GM21737 (cell line): ENCODE results near the gene BCL3.

Experiments
- ATAC-seq: cut with Tn5 transposase; IDR thresholded peaks from one replicate; pipeline ENCODE4 v1.9.1; 2021; ENCODE audit warnings: mild to moderate bottlenecking, moderate library complexity; ENCODE audit not compliant: unreplicated experiment

Gene BCL3

DNA sequence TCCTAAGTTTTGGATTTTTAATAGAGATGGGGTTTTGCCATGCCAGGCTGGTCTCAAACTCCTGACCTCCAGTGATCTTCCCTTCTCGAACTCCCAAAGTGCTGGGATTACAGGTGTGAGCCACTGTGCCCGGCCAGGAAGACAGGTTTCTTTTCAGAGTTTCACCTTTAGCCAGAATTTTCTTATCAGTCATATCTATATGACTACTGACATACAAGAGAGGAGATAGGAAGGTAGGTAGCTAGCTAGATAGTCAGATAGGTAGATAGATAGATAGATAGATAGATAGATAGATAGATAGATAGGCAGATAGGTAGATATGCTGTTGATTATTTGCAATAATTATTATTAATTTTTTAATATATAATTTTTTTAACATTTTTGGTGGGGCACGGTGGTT, 36.8 kb downstream of the BCL3 start:
- no peak for ATAC-seq

DNA sequence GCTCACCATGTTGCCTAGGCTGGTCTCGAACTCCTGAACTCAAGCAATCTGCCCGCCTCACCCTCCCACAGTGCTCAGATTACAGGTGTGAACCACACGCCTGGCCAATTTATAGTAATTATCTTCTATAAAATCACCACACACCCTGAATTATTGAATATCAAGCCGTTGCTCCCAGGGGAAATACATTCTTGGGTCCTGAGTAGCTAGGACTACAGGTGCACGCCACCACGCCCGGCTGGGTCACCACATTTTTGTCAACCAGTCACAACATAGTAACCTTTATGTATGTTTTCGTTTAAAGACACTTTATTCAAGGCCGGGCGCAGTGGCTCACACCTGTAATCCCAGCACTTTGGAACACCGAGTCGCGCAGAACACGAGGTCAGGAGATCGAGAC, 37.5 kb downstream of the BCL3 start:
- no peak for ATAC-seq

DNA sequence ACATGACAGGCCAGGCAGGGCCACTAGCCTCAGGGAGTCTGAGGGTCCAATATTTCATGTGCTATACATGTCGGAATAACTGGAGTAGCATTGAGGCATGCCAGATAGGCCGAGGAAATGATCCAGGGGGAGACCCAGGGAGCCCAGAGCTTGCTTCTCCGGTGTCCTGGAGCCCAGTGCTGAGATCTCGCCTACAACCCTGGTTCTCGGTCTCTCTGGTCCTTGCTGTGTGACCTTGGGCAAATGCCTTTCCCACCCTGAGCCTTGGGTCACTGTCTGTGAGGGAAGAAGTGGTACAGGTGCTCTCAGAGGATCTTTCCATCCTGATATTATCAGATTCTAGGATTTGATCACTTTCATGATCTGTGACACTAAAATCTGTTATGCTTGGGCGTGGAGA, 40.5 kb downstream of the BCL3 start:
- no peak for ATAC-seq

DNA sequence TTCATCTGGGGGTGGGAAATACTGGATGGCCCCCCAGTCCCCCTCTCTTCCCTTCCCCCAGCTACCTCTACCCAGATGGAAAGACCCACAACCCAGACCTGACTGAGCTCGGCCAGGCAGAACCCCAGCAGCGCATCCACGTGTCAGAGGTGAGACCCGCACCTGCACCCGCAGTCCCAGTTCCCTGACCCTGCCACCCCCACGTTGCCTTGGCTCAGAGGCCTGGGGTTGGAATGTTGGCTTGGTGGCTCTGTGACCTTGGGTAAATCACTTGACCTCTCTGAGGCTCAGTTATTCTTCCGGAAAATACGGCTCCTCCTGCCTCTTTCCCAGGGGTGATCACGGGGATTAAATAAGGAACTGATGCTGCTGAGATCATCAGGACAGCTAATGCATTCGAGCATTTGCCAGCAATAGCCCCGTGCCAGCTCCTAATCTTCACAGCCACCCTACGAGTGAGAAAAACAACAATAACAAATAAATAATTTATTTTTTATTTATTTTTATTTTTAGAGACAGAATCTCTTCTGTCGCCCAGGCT, 41.5 kb downstream of the BCL3 start:
- ATAC-seq = no peak

DNA sequence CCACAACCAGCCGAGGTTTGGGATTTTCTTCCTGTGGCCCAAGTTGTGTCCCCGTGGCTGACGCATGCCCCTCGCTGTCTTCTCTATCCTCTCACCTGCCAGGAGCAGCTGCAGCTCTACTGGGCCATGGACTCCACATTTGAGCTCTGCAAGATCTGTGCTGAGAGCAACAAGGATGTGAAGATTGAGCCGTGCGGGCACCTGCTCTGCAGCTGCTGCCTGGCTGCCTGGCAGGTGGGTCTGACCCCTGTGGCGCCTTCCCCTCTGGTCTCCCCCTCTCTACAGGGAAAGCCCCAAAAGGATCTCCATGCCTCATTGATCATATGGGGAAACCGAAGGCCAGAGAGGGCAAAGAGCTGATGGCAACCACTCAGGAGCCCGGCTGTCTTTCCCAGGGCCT, 43.8 kb downstream of the BCL3 start:
- ATAC-seq = no peak

DNA sequence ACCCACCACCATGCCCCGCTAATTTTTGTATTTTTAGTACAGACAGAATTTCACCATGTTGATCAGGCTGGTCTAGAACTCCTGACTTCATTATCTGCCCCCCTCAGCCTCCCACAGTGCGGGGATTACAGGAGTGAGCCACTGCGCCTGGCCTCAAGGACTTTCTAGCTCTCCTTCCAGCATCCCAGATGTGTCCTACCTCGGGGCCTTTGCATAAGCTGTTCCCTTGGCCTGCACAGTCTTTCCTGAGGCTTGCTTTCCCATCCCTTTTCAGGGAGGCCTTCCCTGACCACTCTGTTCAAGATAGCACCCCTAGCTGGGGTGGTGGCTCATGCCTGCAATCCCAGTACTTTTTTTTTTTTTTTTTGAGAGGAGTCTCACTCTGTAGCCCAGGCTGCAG, 46.1 kb downstream of the BCL3 start:
- no peak for ATAC-seq

DNA sequence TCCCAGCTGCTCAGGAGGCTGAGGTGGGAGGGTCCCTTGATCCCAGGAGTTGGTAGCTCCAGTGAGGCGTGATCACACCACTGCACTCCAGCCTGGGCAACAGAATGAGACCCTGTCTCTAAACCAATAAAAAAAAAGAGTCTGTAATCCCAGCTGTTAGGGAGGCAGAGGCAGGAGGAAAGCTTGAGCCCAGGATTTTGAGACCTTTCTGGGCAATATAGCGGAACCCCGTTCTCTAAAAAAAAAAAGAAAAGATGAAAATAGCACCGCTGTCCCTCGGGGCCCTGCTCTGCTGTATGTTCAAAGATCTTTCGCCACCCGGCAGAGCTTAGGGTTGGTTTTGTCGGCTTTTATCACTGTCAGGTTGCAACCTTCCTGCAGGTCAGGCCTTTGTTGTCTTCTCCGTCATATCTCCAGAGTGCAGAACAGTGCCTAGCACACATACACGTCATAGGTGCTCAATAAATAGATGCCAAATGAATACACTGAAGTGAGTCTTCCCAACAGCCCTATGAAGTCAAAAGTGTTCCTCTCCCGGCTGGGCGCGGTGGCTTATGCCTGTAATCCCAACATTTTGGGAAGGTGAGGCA, 47.0 kb downstream of the BCL3 start:
- no peak for ATAC-seq

DNA sequence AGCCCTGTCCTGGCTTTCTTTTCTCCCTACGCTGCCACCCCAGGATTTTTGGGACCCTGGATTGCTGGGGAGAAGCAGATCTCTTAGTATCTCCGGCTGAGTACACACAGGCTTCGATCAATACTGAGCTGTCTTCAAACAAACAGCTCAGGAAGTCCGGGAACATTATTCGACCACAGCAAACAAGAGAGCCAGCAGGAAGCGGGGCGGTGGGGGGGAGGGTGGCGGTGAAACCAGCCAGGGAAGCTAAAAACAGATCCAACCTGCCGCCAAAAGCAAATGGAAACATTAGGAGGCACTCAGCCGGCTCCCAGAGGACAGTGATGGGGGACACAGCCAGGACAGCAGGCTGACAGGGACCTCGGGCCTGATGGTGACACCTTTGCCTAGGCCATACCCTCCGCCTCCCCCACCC, 48.2 kb downstream of the BCL3 start:
- no peak for ATAC-seq

DNA sequence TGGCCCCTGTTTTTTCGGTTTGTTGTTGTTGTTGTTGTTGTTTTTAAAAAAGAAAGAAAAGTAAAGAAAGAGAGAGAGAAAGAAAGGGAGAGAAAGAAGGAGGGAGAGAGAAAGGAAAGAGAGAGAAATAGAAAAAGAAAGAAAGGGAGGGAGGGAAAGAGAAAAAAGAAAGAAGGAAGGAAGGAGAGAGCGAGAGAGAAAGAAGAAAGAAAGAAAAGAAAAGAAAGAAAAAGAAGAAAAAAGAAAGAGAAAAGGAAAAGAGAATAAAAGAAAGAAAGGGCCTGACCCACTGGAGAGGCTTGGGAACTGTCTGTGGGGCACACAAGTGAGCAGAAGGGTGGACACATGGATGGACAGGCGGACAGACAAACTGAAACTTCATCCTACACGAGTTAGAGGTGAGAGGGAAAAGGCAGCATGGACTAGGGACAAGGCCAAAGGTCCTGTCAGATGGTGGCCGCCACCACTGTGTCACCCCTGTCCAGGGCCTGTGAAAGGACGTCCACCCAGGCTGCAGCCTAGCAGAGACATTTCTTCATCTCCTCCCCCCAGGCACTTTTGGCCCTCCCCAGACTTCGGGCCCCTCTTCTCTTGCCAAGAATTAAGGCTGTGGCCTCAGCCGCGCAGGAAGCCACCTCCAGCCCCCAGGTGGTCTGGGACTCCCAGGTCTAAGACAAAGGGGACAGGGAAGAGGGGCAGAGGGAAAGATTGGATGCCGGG, 51.3 kb downstream of the BCL3 start:
- ATAC-seq = no peak

DNA sequence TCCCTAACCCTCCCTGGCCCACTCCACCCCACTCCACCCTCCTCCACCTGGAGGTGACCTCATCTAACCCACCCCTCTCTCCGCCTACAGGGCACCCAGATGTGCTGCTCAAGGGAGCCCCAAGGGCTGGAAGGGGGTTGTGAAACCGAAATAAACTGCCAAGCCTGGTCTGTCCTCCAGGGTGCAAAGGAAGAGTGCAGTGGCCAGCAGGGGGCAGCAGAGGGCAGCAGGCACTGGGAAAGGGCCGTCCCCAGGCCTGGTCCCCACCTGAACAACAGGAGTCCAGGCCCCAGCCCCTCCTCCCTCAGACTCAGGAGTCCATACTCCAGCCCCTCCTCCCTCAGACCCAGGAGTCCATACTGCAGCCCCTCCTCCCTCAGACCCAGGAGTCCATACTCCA, 52.0 kb downstream of the BCL3 start:
- no peak for ATAC-seq

DNA sequence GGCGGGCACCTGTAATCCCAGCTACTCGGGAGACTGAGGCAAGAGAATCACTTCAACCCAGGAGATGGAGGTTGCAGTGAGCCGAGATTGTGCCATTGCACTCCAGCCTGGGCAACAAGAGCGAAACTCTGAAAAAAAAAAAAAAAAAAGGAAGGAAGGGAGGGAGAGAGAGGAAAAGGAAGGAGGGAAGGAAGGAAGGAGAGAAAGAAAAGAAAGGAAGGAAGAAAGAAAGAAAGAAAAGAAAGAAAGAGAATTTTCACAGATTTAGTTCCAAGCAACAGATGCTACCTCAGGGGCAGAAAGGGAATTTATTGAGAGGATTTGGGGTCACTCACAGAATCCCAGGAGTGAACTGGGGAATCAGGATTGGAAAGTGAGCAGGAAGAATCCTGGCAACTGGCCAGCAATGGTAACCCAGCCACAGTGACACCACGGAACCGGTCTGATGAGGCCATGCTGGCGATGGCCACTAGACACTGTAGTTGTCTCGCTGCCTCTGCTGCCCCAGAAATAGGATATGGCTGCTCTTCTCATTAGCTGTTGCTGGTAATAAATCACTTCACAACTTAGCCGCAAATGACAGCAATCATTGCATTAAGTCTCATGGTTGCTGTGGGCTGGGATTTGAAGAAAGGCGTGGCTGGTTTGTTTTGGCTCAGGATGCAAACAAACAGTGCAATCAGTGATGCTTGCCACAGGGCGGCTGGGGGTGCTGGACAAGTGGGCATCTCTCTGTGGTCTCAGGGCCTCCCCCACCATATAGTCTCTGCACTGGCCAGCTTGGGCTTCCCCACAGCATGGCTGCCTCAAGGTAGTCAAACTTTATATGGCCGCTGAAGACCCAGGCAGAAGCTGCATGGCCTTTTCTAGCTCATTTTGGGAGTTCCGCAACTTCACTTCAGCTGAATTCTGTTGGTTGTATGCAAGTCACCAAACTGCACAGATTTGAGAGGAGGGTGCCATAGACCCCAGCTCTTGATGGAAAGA, 55.2 kb downstream of the BCL3 start:
- ATAC-seq = no peak

DNA sequence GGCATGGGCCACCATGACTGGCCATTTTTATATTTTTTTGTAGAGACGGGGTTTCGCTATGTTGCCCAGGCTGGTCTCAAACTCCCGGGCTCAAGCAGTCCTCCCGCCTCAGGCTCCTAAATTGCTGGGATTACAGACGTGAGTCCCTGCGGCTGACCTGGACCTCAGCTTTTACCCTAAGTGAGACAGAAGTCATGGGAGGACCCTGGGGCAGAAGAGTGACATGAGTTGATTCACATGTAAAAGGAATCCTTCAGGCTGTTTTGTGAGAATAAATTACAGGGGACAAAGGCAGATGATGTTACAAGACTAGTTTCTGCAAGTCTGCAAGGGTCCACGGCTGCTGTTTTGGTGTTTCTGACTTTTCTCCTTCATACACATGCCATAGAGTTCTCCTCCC, 57.8 kb downstream of the BCL3 start:
- no peak for ATAC-seq

DNA sequence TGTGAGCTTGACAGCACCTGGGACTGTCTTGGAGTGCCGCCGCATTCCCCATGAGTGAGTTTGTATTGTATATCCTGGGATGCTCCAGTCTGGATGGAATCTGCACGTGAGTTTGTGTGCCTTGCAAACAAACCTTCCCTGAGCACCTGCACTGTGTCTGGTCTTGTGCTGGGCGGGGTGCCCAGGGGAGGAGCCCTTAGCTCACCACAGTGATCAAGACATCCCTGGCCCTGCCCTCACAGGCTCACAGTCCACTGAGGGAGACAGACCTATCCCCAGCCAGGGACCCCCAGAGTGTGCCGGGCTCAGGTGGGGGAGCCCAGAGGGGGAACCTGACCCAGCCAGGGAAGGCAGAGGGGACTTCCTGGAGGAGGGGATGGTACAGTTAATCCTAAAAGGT, 58.7 kb downstream of the BCL3 start:
- ATAC-seq = no peak

DNA sequence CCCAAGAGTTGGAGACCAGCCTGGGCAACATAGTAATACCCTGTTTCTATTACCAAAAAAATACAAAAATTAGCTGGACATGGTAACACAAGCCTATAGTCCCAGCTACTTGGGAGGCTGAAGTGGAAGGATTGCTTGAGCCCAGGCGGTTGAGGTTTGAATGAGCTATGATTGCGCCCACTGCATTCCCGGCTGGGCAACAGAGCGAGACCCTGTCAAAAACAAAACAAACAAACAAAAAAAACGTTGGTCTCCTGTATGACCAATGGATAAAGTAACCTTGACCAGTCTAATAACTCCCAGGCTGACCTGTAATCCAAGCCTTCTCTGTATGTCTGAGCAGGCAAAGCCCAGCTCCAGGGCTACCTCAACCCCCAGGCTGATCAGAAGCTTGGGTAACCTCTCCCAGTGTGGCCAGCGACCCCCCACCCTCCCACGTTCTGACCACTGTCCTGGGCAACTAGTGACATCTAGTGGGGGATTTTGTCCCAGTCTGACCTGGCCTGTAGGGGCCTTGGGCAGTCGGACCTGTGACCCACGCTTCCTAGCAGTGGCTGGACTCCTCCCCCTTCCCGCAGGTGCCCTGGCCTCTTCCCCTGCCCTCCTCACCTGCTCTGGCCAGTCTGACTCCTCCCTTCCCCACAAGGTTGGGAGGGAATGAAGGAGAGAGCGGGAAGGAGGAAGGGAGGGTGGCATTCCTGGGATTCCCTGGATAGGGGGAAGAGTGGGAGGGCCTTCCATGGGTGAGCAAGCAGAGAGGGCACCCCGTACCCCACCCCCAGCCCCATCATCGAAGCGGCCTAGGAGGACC, 59.3 kb downstream of the BCL3 start:
- no peak for ATAC-seq

DNA sequence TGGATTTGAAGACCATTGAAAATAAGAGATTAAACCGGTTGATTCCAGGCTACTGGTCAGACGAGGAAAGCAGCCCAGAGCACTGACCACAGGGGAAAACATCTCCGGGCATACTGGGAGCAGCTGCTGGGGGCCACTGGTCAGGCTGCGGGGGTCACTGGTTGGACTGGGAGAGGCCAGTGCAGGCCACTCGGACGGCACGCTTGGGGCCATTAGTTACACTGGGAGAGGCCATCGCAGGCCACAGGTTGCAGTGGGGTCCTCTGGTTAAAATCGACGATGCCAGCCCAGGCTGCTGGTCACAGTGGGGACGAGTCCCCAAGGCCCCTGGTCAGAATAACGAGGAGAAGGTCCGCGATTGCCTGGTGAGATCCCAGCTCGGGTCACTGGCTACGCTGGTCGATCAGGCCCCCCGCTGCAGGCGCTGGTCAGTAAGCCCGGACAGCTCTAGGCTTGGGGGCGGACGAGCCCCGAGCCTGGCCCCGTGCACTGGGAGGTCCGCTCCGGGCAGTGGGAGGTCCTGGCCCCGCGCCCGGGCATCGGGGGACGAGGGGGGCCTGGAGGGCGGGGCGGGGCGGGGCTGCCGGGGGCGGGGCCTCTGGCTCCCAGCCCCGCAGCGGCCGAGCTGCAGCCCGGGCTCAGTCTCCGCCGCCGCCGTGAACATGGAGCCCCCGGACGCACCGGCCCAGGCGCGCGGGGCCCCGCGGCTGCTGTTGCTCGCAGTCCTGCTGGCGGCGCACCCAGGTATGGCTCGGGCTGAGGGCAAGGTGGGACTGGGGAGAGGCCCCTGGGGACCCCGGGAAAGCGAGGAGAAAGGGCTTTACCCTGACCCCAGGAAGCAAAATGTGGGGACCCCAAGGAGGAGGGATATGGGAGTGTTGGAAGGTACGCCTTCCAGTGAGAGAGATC, 60.2 kb downstream of the BCL3 start, which contains the start of gene BCAM:
TSS of gene BCAM (plus strand) at position 641 of the 909 bp plus-strand sequence. CDS start at position 663, 22 bp downstream.
- ATAC-seq = no peak
